Calu3 (cell line): ENCODE results near the gene C6orf62. TPM values are rescaled to one million over a fixed set of nuclear protein-coding genes. Genes with fewer than 3 reads are reported as not detected.

ENCODE experiments used
- BruUV-seq: library from RNA; stranded (reverse); fragments of 400-500 nt; replicated peaks from 2 replicates; lab custom pipeline; 2021; lab: Mats Ljungman, UMichigan
- CTCF ChIA-PET: fragments of 300-600 bp; sonication (Branson Sonifier 250); formaldehyde crosslinking; loops from one replicate; lab custom pipeline; 2022; ENCODE audit warnings: antibody characterized with exemption; lab: Charles Lee
- DNase-seq: peaks from one replicate; pipeline ENCODE4 v3.0.0; 2022
- H3K27ac Mint-ChIP-seq: one replicate; pipeline ENCODE4 v1.8.0; 2022; ENCODE audit warnings: mixed read lengths; ENCODE audit not compliant: unreplicated experiment
- H3K27me3 Mint-ChIP-seq: one replicate; pipeline ENCODE4 v1.8.0; 2022; ENCODE audit warnings: mixed read lengths; ENCODE audit not compliant: unreplicated experiment
- H3K36me3 Mint-ChIP-seq: one replicate; pipeline ENCODE4 v1.8.0; 2022; ENCODE audit warnings: mild to moderate bottlenecking, moderate library complexity, mixed read lengths; ENCODE audit not compliant: insufficient read depth, unreplicated experiment
- H3K4me1 Mint-ChIP-seq: one replicate; pipeline ENCODE4 v1.8.0; 2022; ENCODE audit warnings: mild to moderate bottlenecking, low read depth, mixed read lengths; ENCODE audit not compliant: unreplicated experiment
- H3K4me3 Mint-ChIP-seq: one replicate; pipeline ENCODE4 v1.8.0; 2022; ENCODE audit warnings: mild to moderate bottlenecking, low read depth, moderate library complexity, mixed read lengths; ENCODE audit not compliant: unreplicated experiment
- H3K9me3 Mint-ChIP-seq: one replicate; pipeline ENCODE4 v1.8.0; 2022; ENCODE audit warnings: low read depth, mixed read lengths; ENCODE audit not compliant: unreplicated experiment
- intact Hi-C: fragments of 100-400 bp; cut with micrococcal nuclease; formaldehyde crosslinking; loops from one replicate; pipeline ENCODE4 v1.10.0; 2022; ENCODE audit not compliant: unreplicated experiment
- total RNA-seq: library from RNA; stranded (reverse); gene quantifications from 2 replicates; pipeline ENCODE4 v1.2.3, GENCODE V29; 2022
- TF ChIP-seq, protein P1 (sequence below): fragments of 200-600 bp; IDR thresholded peaks from one replicate; pipeline ENCODE4 v1.8.0; 2022; ENCODE audit warnings: antibody characterized with exemption; ENCODE audit not compliant: unreplicated experiment

Gene C6orf62
- total RNA-seq, 1 experiment from 2014 or later, result 334 TPM

DNA sequence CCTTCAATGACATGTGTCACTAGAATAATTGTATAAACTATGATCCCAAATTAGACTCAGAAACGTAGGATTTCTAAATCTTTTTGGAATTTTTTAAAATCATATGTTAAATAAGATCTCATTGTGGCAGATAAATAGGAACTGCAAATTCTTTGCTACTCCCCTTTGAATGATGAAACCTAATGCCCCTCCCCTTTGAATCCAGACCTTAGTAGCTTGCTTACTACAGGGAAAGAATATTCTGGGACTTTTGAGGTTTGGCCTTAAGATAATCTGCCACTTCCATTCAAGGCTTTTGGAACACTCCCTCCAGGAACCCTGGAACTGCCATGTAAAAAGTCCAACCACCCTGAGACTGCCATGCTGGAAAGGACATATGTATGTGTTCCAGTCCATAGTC, 59.4 kb downstream of the C6orf62 start:
- DNase-seq, result no peak
- no peaks in the 10 kb centered on the region for H3K9me3 Mint-ChIP-seq
- H3K4me1 Mint-ChIP-seq, result peaks cover 61% of the 10 kb centered on the region
- peaks cover 37% of the 10 kb centered on the region for H3K36me3 Mint-ChIP-seq
- BruUV-seq, result TSS peak; percentile 26
- H3K27ac Mint-ChIP-seq, result no peak overlapping the region
- TF ChIP-seq, protein P1, sequence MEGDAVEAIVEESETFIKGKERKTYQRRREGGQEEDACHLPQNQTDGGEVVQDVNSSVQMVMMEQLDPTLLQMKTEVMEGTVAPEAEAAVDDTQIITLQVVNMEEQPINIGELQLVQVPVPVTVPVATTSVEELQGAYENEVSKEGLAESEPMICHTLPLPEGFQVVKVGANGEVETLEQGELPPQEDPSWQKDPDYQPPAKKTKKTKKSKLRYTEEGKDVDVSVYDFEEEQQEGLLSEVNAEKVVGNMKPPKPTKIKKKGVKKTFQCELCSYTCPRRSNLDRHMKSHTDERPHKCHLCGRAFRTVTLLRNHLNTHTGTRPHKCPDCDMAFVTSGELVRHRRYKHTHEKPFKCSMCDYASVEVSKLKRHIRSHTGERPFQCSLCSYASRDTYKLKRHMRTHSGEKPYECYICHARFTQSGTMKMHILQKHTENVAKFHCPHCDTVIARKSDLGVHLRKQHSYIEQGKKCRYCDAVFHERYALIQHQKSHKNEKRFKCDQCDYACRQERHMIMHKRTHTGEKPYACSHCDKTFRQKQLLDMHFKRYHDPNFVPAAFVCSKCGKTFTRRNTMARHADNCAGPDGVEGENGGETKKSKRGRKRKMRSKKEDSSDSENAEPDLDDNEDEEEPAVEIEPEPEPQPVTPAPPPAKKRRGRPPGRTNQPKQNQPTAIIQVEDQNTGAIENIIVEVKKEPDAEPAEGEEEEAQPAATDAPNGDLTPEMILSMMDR, result no peak
- intact Hi-C loops, result no loop called here
- no peaks in the 10 kb centered on the region for H3K27me3 Mint-ChIP-seq
- CTCF ChIA-PET, result no interaction called here
- no peak overlapping the region for H3K4me3 Mint-ChIP-seq

DNA sequence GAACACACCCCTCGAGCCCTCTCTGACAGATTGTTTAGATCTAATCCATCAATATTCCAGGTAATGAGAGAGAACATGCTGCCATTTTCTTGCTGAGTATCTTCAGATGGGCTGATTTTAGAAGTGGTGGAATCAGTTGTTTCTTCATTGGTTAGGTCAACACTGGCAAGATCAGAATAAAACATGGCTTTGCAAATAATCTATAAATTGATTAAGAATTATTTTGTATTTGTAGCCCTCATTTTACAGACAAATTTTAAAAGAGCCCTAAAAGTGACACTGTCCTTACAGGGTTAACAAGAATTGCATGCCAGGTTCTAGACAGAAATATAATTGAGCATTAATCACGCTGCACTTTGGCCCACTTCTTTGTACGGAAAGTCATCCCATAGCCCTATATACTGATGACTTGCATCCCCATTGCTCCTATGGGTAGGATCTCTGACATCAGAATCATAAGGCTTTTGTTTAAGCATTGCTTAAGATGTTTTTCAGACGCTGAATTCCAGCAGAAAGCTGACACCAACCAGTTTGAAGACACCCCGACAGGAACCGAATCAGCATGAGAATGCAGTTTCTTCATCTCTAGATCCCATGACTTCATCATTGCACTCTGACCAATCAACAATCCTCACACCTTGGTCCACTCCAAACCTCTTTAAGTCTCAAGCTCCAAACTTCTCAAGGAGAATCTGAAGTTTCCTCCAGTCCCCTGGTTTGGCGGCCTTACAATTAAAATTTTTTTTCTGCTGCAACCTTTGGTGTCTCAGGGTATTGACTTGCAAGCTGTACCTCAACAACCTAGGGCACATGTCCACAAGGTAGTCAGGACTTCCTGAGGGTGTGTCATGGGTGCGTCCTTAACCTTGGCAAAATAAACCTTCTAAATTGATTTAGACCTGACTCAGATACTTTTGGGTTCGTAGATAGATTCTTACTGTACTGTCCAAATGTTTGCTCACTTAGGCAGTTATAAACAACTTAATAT, 60.1 kb downstream of the C6orf62 start:
- H3K36me3 Mint-ChIP-seq, result peaks cover 35% of the 10 kb centered on the region
- CTCF ChIA-PET, result no interaction called here
- TF ChIP-seq, protein P1, result no peak
- no peaks in the 10 kb centered on the region for H3K27me3 Mint-ChIP-seq
- no peak overlapping the region for H3K4me3 Mint-ChIP-seq
- peak; percentile 33 for DNase-seq
- H3K27ac Mint-ChIP-seq, result peak overlapping the region; percentile 50
- intact Hi-C loops, result no loop called here
- no peaks in the 10 kb centered on the region for H3K9me3 Mint-ChIP-seq
- H3K4me1 Mint-ChIP-seq, result peaks cover 56% of the 10 kb centered on the region
- BruUV-seq, result no TSS peak

- Mint-ChIP-seq H3K4me3 (no peak overlapping the region), H3K9me3 (no peaks in the 10 kb centered on the region), H3K36me3 (peaks cover 36% of the 10 kb centered on the region), H3K4me1 (peaks cover 28% of the 10 kb centered on the region), H3K27ac (no peak overlapping the region), H3K27me3 (no peaks in the 10 kb centered on the region)
- no TSS peak for BruUV-seq
- CTCF ChIA-PET, result interaction anchor here (0.7 kb wide), 1 partner anchor 21 kb away, joined by 3 read pairs; no protein-coding TSS in a partner anchor
- no peak for DNase-seq
- TF ChIP-seq, protein P1, result no peak
- intact Hi-C loops, result no loop called here
Observed at GRCh38 chr6:24655215-24655614, 63.7 kb downstream of the C6orf62 start.

Other genes with a start within 250 kb of the C6orf62 start
- gene GPLD1, start 229.6 kb downstream of the C6orf62 start, total RNA-seq, result 2.0 and 3.5 TPM in 2 replicates
- 22.2 and 23.2 TPM in 2 replicates for gene ALDH5A1, start 224.2 kb downstream of the C6orf62 start, total RNA-seq
- gene KIAA0319, start 73.0 kb downstream of the C6orf62 start, total RNA-seq, result 4.3 and 4.5 TPM in 2 replicates
- gene TDP2, start 52.3 kb downstream of the C6orf62 start, total RNA-seq, result 71.7 and 72.9 TPM in 2 replicates
- 74.5 and 78.9 TPM in 2 replicates for gene ACOT13, start 52.1 kb downstream of the C6orf62 start, total RNA-seq
- 183 and 200 TPM in 2 replicates for gene GMNN, start 55.8 kb upstream of the C6orf62 start, total RNA-seq
- not detected in 2 replicates for gene ARMH2, start 79.8 kb upstream of the C6orf62 start, total RNA-seq
- 0.47 and 4.7 TPM in 2 replicates for gene RIPOR2, start 216.8 kb upstream of the C6orf62 start, total RNA-seq